GM06990 (cell line): ENCODE measurements around the gene OR10J1.
"Not testable (repeated sequence)": the region's sequence is repeated elsewhere in the genome, so short reads cannot be mapped to it uniquely, and the experiment has no call there.

Experiments used
- DNase-seq: peaks from one replicate; pipeline ENCODE4 v3.0.0-alpha.2; 2011; ENCODE audit not compliant: insufficient read length; ENCODE audit errors: extremely low read depth
- H3K27me3 ChIP-seq: replicated peaks from 2 replicates; pipeline ENCODE4 v1.6.0; 2011; ENCODE audit warnings: low read length; ENCODE audit not compliant: control insufficient read depth, insufficient read depth
- H3K36me3 ChIP-seq: 2 replicates; pipeline ENCODE4 v1.5.1; 2011; ENCODE audit warnings: low read length; ENCODE audit not compliant: control insufficient read depth, insufficient read depth
- H3K4me3 ChIP-seq: replicated peaks from 2 replicates; pipeline ENCODE4 v1.5.1; 2011; ENCODE audit warnings: low read depth, mild to moderate bottlenecking, control low read depth, low read length
- CTCF ChIP-seq: IDR thresholded peaks from 2 replicates; pipeline ENCODE4 v1.5.1; 2011; ENCODE audit warnings: low read length, control low read depth, mild to moderate bottlenecking, inconsistent platforms; ENCODE audit not compliant: insufficient read depth, poor library complexity, severe bottlenecking

OR10J1 gene

GRCh38 chr1:159442428-159442827, 2.9 kb downstream of the OR10J1 start:
- no peak for TF ChIP-seq CTCF
- DNase-seq = no peak
- H3K4me3 ChIP-seq = no peak overlapping the region

GRCh38 chr1:159443066-159443750, 3.7 kb downstream of the OR10J1 start:
- Histone ChIP-seq H3K27me3 (no peaks in the 10 kb centered on the region), H3K4me3 (no peak overlapping the region), H3K36me3 (no peaks in the 10 kb centered on the region)
- TF ChIP-seq CTCF = no peak
- DNase-seq = no peak

More at GRCh38 chr1:159442428-159442827, 2.9 kb downstream of the OR10J1 start:
- Histone ChIP-seq H3K27me3 (no peaks in the 10 kb centered on the region; the same call in 1 of the 2 replicates), H3K36me3 (no peaks in the 10 kb centered on the region)

- TF ChIP-seq CTCF = no peak
- Histone ChIP-seq H3K27me3 (no peaks in the 10 kb centered on the region), H3K36me3 (no peaks in the 10 kb centered on the region), H3K4me3 (no peak overlapping the region)
- no peak for DNase-seq
Observed at GRCh38 chr1:159444511-159444910, 5.0 kb downstream of the OR10J1 start.

- H3K4me3 ChIP-seq = no peak overlapping the region
- H3K27me3 ChIP-seq = no peaks in the 10 kb centered on the region
- no peak for TF ChIP-seq CTCF
- DNase-seq = no peak
- no peaks in the 10 kb centered on the region for H3K36me3 ChIP-seq
Observed at GRCh38 chr1:159448181-159448580, 8.7 kb downstream of the OR10J1 start.

- H3K36me3 ChIP-seq, H3K27me3 ChIP-seq, DNase-seq, H3K4me3 ChIP-seq: not testable (repeated sequence)
Observed at GRCh38 chr1:159449605-159450004, 10.1 kb downstream of the OR10J1 start.

- no peak for DNase-seq
- no peak for TF ChIP-seq CTCF
- H3K27me3 ChIP-seq = no peaks in the 10 kb centered on the region
- H3K36me3 ChIP-seq = no peaks in the 10 kb centered on the region
- H3K4me3 ChIP-seq = no peak overlapping the region
Observed at GRCh38 chr1:159459551-159459950, 20.0 kb downstream of the OR10J1 start.
